Activated naive CD8-positive, alpha-beta T cell treated with anti-CD3 and anti-CD28 coated beads for 36 hours (primary cell): ENCODE data around the gene LCK. TPM values are rescaled to one million over a fixed set of nuclear protein-coding genes. Genes with fewer than 3 reads are reported as not detected.
"Not testable (repeated sequence)": the region's sequence is repeated elsewhere in the genome, so short reads cannot be mapped to it uniquely, and the experiment has no call there.

Experiments used
- DNase-seq: peaks from one replicate; pipeline ENCODE4 v3.0.0; 2021
- H3K27ac Mint-ChIP-seq: one replicate; pipeline ENCODE4 v1.8.0; 2022; ENCODE audit warnings: mild to moderate bottlenecking, moderate library complexity, mixed read lengths
- H3K27me3 Mint-ChIP-seq: one replicate; pipeline ENCODE4 v1.8.0; 2022; ENCODE audit warnings: mild to moderate bottlenecking, mixed read lengths
- H3K36me3 Mint-ChIP-seq: one replicate; pipeline ENCODE4 v1.8.0; 2021; ENCODE audit warnings: mild to moderate bottlenecking, mixed read lengths
- H3K4me1 Mint-ChIP-seq: one replicate; pipeline ENCODE4 v1.8.0; 2021; ENCODE audit warnings: mixed read lengths
- H3K4me3 Mint-ChIP-seq: one replicate; pipeline ENCODE4 v1.8.0; 2022; ENCODE audit warnings: mild to moderate bottlenecking, moderate library complexity, mixed read lengths
- H3K9me3 Mint-ChIP-seq: one replicate; pipeline ENCODE4 v1.8.0; 2022; ENCODE audit warnings: mixed read lengths
- total RNA-seq, 2 experiments: library from RNA; stranded (reverse); gene quantifications; one replicate each; pipeline ENCODE4 v1.2.3, GENCODE V29; 2021

Gene LCK
- total RNA-seq, 2 experiments from 2014 or later, result 285 to 286 TPM

GRCh38 chr1:32255072-32256071 is 4.3 kb downstream of the LCK start:
- DNase-seq, result no peak
- no peaks in the 10 kb centered on the region for H3K27me3 Mint-ChIP-seq
- peaks cover 65% of the 10 kb centered on the region for H3K36me3 Mint-ChIP-seq
- peaks cover 47% of the 10 kb centered on the region for H3K4me1 Mint-ChIP-seq
- H3K27ac Mint-ChIP-seq, result peak overlapping the region; percentile 86
- peak overlapping the region; percentile 97 for H3K4me3 Mint-ChIP-seq
- peaks cover 2% of the 10 kb centered on the region for H3K9me3 Mint-ChIP-seq

GRCh38 chr1:32256473-32257226 is 5.6 kb downstream of the LCK start:
- Mint-ChIP-seq H3K4me3 (peak overlapping the region; percentile 78), H3K4me1 (peaks cover 43% of the 10 kb centered on the region), H3K27ac (peak overlapping the region; percentile 89), H3K9me3 (peaks cover 6% of the 10 kb centered on the region), H3K36me3 (peaks cover 64% of the 10 kb centered on the region), H3K27me3 (no peaks in the 10 kb centered on the region)
- no peak for DNase-seq

GRCh38 chr1:32257227-32257508 is 6.1 kb downstream of the LCK start:
- peak overlapping the region; percentile 78 for H3K4me3 Mint-ChIP-seq
- H3K4me1 Mint-ChIP-seq, result peaks cover 43% of the 10 kb centered on the region
- no peaks in the 10 kb centered on the region for H3K27me3 Mint-ChIP-seq

GRCh38 chr1:32263236-32263593 is 12.2 kb downstream of the LCK start:
- H3K36me3 Mint-ChIP-seq, result peaks cover 39% of the 10 kb centered on the region
- H3K27ac Mint-ChIP-seq, result peak overlapping the region; percentile 81
- H3K27me3 Mint-ChIP-seq, DNase-seq, H3K9me3 Mint-ChIP-seq, H3K4me3 Mint-ChIP-seq: not testable (repeated sequence)
- H3K4me1 Mint-ChIP-seq, result peaks cover 55% of the 10 kb centered on the region

More at GRCh38 chr1:32257227-32257508, 6.1 kb downstream of the LCK start:
- Mint-ChIP-seq H3K9me3 (peaks cover 6% of the 10 kb centered on the region), H3K36me3 (peaks cover 59% of the 10 kb centered on the region), H3K27ac (peak overlapping the region; percentile 89)
- no peak for DNase-seq

- no peak for DNase-seq
- peaks cover 38% of the 10 kb centered on the region for H3K36me3 Mint-ChIP-seq
- H3K4me1 Mint-ChIP-seq, result peaks cover 54% of the 10 kb centered on the region
- H3K4me3 Mint-ChIP-seq, result peak overlapping the region; percentile 13
- no peaks in the 10 kb centered on the region for H3K27me3 Mint-ChIP-seq
- H3K9me3 Mint-ChIP-seq, result peaks cover 10% of the 10 kb centered on the region
- peak overlapping the region; percentile 81 for H3K27ac Mint-ChIP-seq
Observed at GRCh38 chr1:32263744-32264143, 12.7 kb downstream of the LCK start.

- peaks cover 38% of the 10 kb centered on the region for H3K36me3 Mint-ChIP-seq
- H3K27me3 Mint-ChIP-seq, result no peaks in the 10 kb centered on the region
- H3K9me3 Mint-ChIP-seq, result peaks cover 3% of the 10 kb centered on the region
- H3K4me1 Mint-ChIP-seq, result peaks cover 49% of the 10 kb centered on the region
- H3K27ac Mint-ChIP-seq, result peak overlapping the region; percentile 85
- DNase-seq, result no peak
- no peak overlapping the region for H3K4me3 Mint-ChIP-seq
Observed at GRCh38 chr1:32265846-32266245, 14.8 kb downstream of the LCK start.

- Mint-ChIP-seq H3K4me1 (peaks cover 60% of the 10 kb centered on the region), H3K4me3 (peak overlapping the region; percentile 74), H3K27ac (peak overlapping the region; percentile 94), H3K27me3 (no peaks in the 10 kb centered on the region), H3K9me3 (peaks cover 3% of the 10 kb centered on the region), H3K36me3 (peaks cover 47% of the 10 kb centered on the region)
- no peak for DNase-seq
Observed at GRCh38 chr1:32266921-32267591, 16.0 kb downstream of the LCK start.

- peaks cover 68% of the 10 kb centered on the region for H3K4me1 Mint-ChIP-seq
- H3K36me3 Mint-ChIP-seq, result peaks cover 56% of the 10 kb centered on the region
- H3K9me3 Mint-ChIP-seq, result peaks cover 3% of the 10 kb centered on the region
- no peak overlapping the region for H3K4me3 Mint-ChIP-seq
- H3K27ac Mint-ChIP-seq, result peak overlapping the region; percentile 77
- no peaks in the 10 kb centered on the region for H3K27me3 Mint-ChIP-seq
- DNase-seq, result no peak
Observed at GRCh38 chr1:32269744-32270143, 18.7 kb downstream of the LCK start.

- peak overlapping the region; percentile 77 for H3K4me3 Mint-ChIP-seq
- peak overlapping the region; percentile 91 for H3K27ac Mint-ChIP-seq
- no peaks in the 10 kb centered on the region for H3K9me3 Mint-ChIP-seq
- DNase-seq, result no peak
- peaks cover 61% of the 10 kb centered on the region for H3K36me3 Mint-ChIP-seq
- no peaks in the 10 kb centered on the region for H3K27me3 Mint-ChIP-seq
- peaks cover 59% of the 10 kb centered on the region for H3K4me1 Mint-ChIP-seq
Observed at GRCh38 chr1:32272557-32273390, 21.7 kb downstream of the LCK start.

GRCh38 chr1:32273391-32274208 is 22.5 kb downstream of the LCK start:
- Mint-ChIP-seq H3K4me1 (peaks cover 62% of the 10 kb centered on the region), H3K27me3 (no peaks in the 10 kb centered on the region), H3K27ac (peak overlapping the region; percentile 91), H3K4me3 (peak overlapping the region; percentile 77), H3K36me3 (peaks cover 65% of the 10 kb centered on the region), H3K9me3 (no peaks in the 10 kb centered on the region)
- peak; percentile 89 for DNase-seq

- peak overlapping the region; percentile 91 for H3K27ac Mint-ChIP-seq
- H3K4me1 Mint-ChIP-seq, result peaks cover 59% of the 10 kb centered on the region
- H3K27me3 Mint-ChIP-seq, result no peaks in the 10 kb centered on the region
- peaks cover 66% of the 10 kb centered on the region for H3K36me3 Mint-ChIP-seq
- no peak for DNase-seq
- peak overlapping the region; percentile 77 for H3K4me3 Mint-ChIP-seq
- no peaks in the 10 kb centered on the region for H3K9me3 Mint-ChIP-seq
Observed at GRCh38 chr1:32274646-32275340, 23.7 kb downstream of the LCK start.

GRCh38 chr1:32275424-32275823 is 24.4 kb downstream of the LCK start:
- DNase-seq, result no peak
- Mint-ChIP-seq H3K27me3 (no peaks in the 10 kb centered on the region), H3K36me3 (peaks cover 68% of the 10 kb centered on the region), H3K4me1 (peaks cover 57% of the 10 kb centered on the region), H3K4me3 (peak overlapping the region; percentile 77), H3K9me3 (no peaks in the 10 kb centered on the region), H3K27ac (peak overlapping the region; percentile 91)
